Right atrium auricular region (tissue), 2 donors: ENCODE data around the gene ENTR1. TPM values are rescaled to one million over a fixed set of nuclear protein-coding genes. Genes with fewer than 3 reads are reported as not detected.

Source experiments
- DNase-seq: peaks from one replicate; pipeline ENCODE4 v3.0.0-alpha.2; 2019; ENCODE audit warnings: low spot score
- H3K27ac ChIP-seq, 2 donors: fragments of 200-600 bp; sonication (generic); 1 replicate in 1 of 2; 2 replicates in 1 of 2; pipeline ENCODE4 v1.5.1; 2016 to 2019
- H3K27me3 ChIP-seq, 2 donors: fragments of 200-600 bp; sonication (generic); one replicate each; pipeline versions ENCODE4 v1.5.1 to v1.6.0; 2017 to 2019
- H3K36me3 ChIP-seq: fragments of 200-600 bp; sonication (generic); one replicate; pipeline ENCODE4 v1.5.1; 2016
- H3K4me1 ChIP-seq, 2 donors: fragments of 200-600 bp; sonication (generic); one replicate each; pipeline versions ENCODE4 v1.5.1 to v1.6.0; 2017 to 2019
- H3K4me3 ChIP-seq, 2 donors: fragments of 200-600 bp; sonication (generic); 1 replicate in 1 of 2; 2 replicates in 1 of 2; pipeline ENCODE4 v1.5.1; 2017 to 2019; ENCODE audit warnings: mild to moderate bottlenecking in 1 of 2, moderate library complexity in 1 of 2
- H3K9me3 ChIP-seq, 2 donors: fragments of 200-600 bp; sonication (generic); one replicate each; pipeline ENCODE4 v1.5.1; 2019
- CTCF ChIP-seq, 2 donors: fragments of 200-600 bp; sonication (generic); IDR thresholded peaks; one replicate each; pipeline ENCODE4 v1.5.1; 2019; ENCODE audit warnings: antibody characterized with exemption in 2 of 2
- total RNA-seq, 2 donors: library from RNA; depleted of rRNA; stranded (reverse); fragments of >200 nt; gene quantifications; one replicate each; pipeline ENCODE4 v1.1.0, GENCODE V29; 2016

Gene ENTR1
- total RNA-seq, 2 donors from 2014 or later: 10.3 to 17.6 TPM

GRCh38 chr9:136399176-136400037 lies 11.0 kb downstream of the ENTR1 start:
- Histone ChIP-seq H3K4me3 (peak overlapping the region; percentile 91 to 98), H3K36me3 (peaks cover 21% of the 10 kb centered on the region), H3K27me3 (no peaks in the 10 kb centered on the region), H3K4me1 (peaks cover 0 to 21% of the 10 kb centered on the region in 2 donors), H3K27ac (peak overlapping the region; percentile 38 to 62), H3K9me3 (no peaks in the 10 kb centered on the region)
- TF ChIP-seq CTCF (IDR thresholded peaks at IDR 0.05): no peak
- no peak for DNase-seq

GRCh38 chr9:136398286-136398685 lies 12.1 kb downstream of the ENTR1 start:
- no peak for TF ChIP-seq CTCF (IDR thresholded peaks at IDR 0.05)
- Histone ChIP-seq H3K27ac (no peak overlapping the region), H3K4me1 (peaks cover 0 to 21% of the 10 kb centered on the region in 2 donors), H3K9me3 (no peaks in the 10 kb centered on the region), H3K27me3 (no peaks in the 10 kb centered on the region), H3K4me3 (no peak overlapping the region), H3K36me3 (peaks cover 30% of the 10 kb centered on the region)
- DNase-seq: no peak

GRCh38 chr9:136397643-136398042 lies 12.8 kb downstream of the ENTR1 start:
- Histone ChIP-seq H3K27me3 (no peaks in the 10 kb centered on the region), H3K36me3 (peaks cover 37% of the 10 kb centered on the region), H3K4me1 (peaks cover 0 to 21% of the 10 kb centered on the region in 2 donors), H3K27ac (no peak overlapping the region), H3K9me3 (no peaks in the 10 kb centered on the region), H3K4me3 (no peak overlapping the region)
- no peak for TF ChIP-seq CTCF (IDR thresholded peaks at IDR 0.05)
- no peak for DNase-seq

DNA sequence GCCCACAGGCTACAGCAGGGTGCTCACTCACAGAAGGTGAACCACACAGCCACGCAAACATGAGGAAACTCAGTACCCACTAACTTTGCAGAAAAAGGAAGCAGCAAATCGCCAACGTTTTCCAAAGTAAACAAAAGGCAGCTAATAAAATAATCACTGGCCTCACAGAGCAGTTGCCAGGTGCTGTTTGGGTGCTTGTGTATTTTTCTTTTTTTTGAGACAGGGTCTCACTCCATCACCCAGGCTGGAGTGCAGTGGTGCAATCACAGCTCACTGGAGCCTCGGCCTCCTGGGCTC lies 14.2 kb downstream of the ENTR1 start:
- Histone ChIP-seq H3K4me3 (no peak overlapping the region), H3K27me3 (no peaks in the 10 kb centered on the region), H3K9me3 (no peaks in the 10 kb centered on the region), H3K4me1 (peaks cover 0 to 21% of the 10 kb centered on the region in 2 donors), H3K27ac (no peak overlapping the region), H3K36me3 (peaks cover 50% of the 10 kb centered on the region)
- TF ChIP-seq CTCF (IDR thresholded peaks at IDR 0.05): no peak
- no peak for DNase-seq

DNA sequence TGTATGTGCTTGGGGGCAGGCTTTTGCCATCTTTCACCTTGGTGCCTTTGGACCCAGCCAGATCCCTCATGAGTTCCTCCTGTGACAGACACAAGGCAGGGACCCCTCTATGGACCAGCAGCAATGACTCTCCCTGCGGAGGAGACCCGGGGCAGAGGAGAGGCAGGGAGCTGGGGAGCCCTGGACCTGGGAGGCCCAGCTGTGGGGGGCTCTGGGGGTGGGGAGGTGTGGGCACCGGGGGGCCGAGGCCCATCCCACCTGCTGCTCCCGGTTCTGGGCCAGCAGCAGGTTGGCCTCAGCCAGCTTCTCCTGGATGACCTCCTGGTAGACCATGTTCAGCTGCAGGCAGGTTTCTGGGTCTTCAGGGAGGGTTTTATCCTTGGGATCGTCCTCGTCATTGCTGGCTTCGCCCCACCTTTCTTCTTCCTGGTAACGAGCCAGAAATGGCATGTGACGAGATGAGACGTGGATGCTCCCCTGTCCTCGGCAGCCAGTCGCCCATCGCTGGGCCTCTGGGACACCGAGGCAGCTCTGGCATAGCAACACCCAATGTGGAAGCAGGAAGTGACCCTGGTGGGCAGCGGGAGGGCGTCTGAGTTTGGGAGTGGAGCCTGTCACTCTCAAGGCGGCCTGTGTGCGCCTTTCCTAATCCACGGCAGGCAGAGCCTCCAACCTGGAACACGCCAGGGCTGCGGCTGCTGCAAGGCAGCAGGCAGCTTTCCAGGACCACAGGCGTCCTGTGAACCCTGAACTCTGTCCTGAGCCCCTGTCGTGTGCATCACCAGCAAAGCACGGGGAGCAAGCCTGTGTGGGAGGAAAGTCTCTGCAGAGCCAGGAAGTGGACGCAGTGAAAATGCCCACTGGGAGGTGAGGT lies 14.8 kb downstream of the ENTR1 start:
- peaks cover 0 to 19% of the 10 kb centered on the region in 2 donors for H3K4me1 ChIP-seq
- DNase-seq: no peak
- peaks cover 50% of the 10 kb centered on the region for H3K36me3 ChIP-seq
- TF ChIP-seq CTCF (IDR thresholded peaks at IDR 0.05): no peak
- H3K27ac ChIP-seq: no peak overlapping the region
- no peaks in the 10 kb centered on the region for H3K9me3 ChIP-seq
- no peaks in the 10 kb centered on the region for H3K27me3 ChIP-seq
- H3K4me3 ChIP-seq: no peak overlapping the region
